Left renal pelvis (tissue), 4 donors: Measurements from ENCODE around the gene UBTD1. TPM values are rescaled to one million over a fixed set of nuclear protein-coding genes. Genes with fewer than 3 reads are reported as not detected.
"Not testable (repeated sequence)": the region's sequence is repeated elsewhere in the genome, so short reads cannot be mapped to it uniquely, and the experiment has no call there.

Experiments used
- DNase-seq, 4 donors: peaks; one replicate each; pipeline ENCODE4 v3.0.0-alpha.2; 2013; ENCODE audit warnings: low read depth in 4 of 4, low spot score in 3 of 4
- polyA plus RNA-seq, 4 donors: library from polyadenylated mRNA; unstranded; fragments of 120-200 nt; gene quantifications; one replicate each; pipeline ENCODE4 v1.2.1, GENCODE V29; 2013; ENCODE audit not compliant: insufficient read length in 4 of 4

UBTD1 gene, protein sequence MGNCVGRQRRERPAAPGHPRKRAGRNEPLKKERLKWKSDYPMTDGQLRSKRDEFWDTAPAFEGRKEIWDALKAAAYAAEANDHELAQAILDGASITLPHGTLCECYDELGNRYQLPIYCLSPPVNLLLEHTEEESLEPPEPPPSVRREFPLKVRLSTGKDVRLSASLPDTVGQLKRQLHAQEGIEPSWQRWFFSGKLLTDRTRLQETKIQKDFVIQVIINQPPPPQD
- polyA plus RNA-seq = 10 to 100 TPM in 1 of 4 donors, 1 to 10 TPM in 3; 6.2 to 12.7 (median 6.7) TPM

DNA sequence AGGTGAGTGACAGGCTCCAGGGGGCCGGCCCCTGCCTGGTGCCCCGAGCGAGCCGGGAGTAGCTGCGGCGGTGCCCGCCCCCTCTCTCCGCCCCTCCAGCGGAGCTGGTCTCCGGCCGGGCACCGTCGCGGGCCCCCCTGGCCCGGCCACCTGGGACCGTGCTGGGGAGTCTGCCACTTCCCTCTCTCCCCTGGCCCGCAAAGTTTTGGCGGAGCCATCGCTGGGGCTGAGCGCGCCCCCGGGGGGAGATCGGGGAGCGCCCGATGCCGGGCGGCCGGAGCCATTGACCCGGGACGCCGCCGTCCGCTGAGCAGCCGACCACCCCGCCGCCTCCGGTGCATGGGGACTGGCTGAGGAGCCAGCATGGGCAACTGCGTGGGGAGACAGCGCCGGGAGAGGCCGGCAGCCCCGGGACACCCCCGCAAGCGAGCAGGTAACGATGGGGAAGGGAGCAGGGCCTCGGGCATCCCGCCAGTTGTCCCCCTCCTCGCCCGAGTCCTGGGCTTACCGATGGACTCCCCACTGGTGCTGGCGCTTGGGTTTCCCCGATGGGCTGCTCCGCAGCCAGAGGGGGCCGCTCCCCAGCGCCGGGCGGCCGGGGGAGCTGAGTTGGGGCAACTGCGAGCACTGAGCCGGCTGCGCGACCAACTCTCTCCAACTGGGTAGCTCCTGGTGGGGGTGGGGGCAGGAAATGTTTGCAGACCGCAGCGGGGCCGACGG is at the start of gene UBTD1:
Gene UBTD1, plus strand, starts transcription at position 84 of the 720 bp plus-strand sequence. Its CDS starts 280 bp downstream, at position 364.
- no peak for DNase-seq

DNA sequence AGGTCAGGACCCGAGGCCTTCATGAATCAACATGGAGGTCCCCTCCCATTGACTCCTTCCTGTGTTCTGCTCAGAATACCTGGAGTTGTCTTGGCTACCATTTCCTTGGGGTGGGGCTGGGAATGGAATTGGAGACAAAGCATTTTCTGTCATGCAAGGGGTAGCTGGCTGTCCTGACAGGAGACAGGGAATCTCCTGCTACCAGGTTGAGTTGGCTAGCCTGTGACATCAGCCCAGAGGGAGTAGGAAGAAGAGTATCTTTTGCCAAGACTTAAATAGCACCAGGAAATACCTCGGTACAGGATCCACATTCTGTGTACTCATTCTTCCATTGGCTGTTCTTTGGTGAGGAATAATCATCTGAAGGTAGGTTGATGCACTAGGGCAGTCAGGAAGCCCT is 47.9 kb upstream of the UBTD1 start:
- no peak for DNase-seq

DNA sequence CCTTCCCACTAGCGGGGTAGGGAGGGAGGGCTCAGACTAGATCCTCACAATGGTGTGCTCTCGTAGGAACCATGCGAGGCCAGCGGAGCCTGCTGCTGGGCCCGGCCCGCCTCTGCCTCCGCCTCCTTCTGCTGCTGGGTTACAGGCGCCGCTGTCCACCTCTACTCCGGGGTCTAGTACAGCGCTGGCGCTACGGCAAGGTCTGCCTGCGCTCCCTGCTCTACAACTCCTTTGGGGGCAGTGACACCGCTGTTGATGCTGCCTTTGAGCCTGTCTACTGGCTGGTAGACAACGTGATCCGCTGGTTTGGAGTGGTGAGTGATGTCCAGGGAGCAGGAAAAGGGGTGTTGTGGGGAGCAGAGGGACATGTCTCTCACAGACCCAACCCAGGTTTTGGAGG is 47.1 kb upstream of the UBTD1 start:
- no peak for DNase-seq

DNA sequence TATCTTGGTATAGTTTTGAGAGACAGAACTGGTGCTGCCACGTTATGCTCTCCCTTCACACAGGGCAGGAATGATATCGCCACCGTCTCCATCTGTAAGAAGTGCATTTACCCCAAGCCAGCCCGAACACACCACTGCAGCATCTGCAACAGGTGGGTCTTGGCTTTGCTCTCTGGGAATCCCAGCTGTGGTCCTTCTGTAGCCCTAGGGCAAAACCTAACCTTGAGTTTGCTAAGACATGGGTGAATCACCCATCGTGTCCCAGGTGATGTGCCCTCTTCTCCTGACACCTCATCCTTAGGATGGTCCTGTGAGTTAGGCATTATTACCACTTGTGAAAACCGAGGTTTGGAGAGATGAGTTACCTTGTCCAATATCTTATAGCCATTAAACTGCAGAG is 46.4 kb upstream of the UBTD1 start:
- no peak for DNase-seq

DNA sequence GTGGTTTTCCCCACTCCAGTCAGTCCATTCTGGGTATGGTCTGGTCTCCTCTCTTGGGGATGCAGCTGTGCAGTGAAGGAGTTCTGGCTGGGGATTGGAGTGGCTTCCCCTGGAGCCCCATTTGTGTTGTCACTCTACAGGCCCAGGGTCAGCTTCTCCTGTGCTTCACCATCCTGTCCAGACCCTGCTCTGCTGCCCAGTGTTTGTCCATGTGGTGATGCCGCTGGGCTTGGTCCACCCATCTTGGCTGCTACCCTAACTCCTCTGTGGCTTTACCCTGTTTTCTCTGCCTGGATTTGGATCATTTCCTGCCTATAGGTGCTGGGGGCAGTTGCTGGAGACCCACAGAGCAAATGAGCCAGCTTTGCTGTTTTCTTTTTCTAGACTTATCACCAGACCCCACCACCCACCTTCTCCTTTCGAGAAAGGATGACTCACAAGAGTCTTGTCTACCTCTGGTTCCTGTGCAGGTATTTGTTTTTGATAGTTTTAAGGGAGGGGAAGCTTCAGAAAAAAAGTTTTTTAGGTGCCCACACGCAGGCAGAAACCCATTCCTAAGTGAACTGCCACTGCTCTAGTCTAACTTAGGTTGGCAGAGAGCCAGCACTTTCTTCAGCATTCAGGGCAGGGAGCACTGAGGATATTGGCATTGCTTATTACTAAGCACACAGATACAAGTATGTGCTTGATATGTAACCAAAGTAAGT is 44.2 kb upstream of the UBTD1 start:
- DNase-seq = no peak

DNA sequence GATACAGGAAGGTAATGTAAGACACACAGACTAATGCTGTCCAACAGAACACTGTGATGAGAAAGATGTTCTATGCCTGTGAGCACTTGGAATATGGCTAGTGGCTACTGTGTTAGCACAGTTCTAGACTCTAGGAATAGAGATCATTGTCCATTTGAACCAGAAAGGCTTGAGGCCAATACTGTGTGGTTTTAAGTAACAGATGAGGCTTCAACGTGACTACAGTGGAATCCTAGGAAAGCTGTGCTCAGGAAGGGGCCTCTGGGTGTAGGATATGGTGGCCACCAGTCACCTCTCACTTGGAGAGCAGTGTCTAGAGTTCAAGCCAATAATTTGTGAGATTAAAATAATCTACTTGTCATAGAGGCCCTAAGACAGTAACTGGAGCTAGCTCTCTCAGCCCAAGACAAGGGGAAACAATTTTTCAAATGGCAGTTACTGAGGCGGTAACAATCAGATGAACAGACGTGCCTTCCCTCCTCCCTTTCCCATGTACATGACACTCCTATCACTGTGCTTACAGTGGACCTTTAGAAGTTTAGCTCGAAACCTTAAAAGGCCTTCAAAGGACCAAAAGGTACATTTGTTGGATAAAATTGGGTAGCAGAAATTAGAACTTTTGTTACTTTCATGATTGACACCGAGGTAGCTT is 42.6 kb upstream of the UBTD1 start:
- no peak for DNase-seq

DNA sequence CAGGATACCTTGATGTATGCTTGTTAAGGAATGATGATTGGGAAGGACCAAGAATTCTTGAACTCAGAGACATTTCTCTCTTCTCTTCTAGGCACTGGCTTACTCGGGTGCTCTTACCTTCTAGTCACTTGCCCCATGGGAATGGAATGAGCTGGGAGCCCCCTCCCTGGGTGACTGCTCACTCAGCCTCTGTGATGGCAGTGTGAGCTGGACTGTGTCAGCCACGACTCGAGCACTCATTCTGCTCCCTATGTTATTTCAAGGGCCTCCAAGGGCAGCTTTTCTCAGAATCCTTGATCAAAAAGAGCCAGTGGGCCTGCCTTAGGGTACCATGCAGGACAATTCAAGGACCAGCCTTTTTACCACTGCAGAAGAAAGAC is 42.0 kb upstream of the UBTD1 start:
- DNase-seq = no peak

DNA sequence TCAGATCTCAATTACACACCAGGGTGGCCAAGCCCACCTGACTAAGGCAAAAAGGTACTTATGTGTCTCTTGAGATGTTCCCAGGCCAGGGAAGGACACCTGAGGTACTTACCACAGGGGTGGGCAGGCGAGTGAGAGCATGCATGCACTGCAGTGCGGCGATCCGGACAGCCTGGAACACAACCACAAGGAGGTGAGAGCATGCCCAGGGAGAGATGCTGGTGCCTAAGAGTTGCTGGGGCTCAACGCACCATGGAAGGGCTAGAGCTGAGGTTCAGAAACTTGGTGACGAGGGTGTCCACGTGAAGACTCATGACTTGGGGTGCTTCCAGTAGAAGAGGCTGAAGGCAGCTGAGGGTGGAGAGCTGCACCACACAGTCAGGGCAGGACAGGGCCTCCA is 39.6 kb upstream of the UBTD1 start:
- DNase-seq = no peak

DNA sequence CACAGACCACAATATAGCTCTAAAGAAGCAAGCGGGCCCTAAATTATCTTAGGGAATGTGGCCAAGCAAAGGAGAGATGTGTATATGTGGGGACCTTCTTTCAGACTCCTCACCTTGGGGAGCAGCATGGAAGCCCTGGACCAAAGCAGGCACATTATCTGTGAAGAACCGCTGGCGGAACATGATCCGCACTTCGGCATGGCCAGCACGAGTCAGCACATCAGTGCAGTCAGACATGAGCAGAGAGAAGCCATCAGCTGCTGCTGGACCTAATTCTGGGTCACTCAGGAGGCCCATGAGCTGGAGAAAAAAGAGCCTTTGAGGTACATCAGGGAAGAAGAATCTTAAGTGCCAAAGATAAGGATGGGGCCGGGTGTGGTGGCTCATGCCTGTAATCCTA is 38.8 kb upstream of the UBTD1 start:
- no peak for DNase-seq

DNA sequence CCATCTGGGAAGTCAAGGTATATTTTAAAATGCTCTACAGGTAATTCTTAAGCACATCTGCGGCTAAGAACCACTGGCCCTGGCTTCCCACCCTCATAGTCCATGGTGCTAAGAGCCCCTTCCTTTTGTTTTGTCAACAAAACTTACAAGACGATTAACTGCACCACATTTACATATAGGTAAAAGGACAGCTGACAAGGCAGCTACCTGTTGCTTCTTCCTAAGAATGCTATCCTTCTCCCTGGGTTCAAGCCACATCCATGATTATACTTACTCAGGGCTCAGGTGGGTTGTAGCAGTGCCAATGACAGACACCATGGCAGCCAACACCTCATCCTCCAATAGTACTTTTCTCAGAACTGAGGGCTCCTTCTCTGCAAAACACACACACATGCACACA is 36.4 kb upstream of the UBTD1 start:
- no peak for DNase-seq

DNA sequence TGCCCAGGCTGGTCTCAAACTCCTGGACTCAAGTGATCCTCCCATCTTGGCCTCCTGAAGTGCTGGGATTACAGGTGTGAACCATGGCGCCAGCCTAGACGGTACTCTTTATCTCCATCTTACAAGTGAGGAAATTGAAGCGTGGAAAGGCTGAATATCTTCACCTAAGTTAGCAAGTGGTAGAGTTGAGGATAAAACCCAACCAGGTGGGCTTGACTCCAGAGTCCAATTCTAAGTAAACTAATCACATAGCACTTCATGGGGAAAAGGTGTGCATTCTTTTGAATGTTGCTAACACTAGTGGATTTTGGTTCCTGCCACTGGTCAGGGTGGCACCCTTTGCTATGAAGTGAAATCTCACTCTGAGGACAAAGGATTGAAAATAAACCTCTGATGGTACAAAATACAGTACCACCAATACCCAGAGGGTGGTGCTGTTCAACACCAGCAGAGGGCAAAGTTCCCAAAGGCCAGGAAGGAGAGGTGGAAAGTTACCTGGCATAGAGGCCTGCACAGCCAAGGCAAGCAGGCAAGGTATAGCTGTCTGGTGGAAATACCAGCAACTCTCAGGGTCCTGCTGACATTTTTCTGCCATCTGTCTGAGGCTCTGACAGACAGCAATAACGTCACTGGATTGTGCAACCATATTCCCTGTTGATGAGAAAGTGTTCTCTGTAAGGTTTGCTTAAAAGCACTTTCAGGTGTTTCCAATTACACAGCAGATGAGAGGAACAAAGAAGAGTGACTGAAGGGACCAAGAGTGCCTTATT is 35.2 kb upstream of the UBTD1 start:
- DNase-seq = peak in 3 of 4 donors; percentile 12 to 39 (median 33)

DNA sequence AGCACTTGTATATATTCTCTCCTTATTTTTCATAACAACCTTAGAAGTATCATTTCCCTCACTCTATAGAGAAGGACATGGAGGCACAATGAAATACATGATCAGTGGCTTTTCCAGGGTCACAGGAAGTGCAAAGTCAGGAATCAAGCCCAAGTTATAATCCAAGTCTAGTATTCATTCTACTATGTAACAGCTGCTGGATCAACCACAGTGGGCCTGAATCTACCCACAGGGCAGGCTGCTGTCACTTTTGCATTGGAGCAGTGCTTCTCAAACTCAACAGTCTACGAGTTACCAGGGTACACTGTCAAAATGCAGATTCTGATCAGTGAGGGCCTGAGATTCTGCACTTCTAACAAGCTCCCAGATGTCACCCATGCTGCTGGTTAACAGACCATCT is 34.5 kb upstream of the UBTD1 start:
- no peak for DNase-seq

DNA sequence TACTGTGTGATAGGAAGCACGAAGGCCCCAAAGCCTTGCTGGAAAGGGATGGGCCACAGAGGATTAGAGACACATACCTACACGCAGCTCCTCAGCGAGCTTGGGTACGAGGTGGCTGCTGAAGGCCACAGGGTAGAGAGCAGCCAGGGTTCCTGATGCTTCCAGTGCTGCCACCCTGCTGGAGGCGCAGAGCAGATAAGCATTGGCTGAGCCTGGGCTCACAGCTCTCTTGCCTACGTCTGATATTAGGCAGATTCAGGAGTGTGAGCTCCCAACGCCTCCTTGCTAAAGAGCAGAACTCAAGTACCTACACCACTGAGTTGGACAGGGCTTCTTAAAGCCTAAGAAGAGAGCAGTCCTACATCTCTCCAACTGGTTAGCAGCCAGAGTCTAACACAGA is 32.7 kb upstream of the UBTD1 start:
- DNase-seq = no peak

DNA sequence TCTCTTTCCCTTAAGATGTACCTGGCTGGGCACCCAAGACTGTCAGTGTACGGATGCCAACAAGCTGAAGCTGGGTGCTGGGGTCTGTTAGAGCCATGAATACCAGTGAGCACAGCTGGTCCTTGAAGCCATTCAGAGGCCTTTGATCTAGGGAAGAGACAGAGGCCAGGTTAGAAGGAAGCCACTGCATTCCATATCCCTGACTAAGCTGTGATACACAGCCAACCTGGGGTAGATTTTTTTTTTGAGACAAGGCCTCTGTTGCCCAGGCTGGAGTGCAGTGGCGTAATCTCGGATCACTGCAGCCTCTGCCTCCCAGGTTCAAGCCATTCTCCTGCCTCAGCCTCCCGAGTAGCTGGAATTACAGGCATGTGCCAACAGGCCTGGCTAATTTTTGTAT is 32.0 kb upstream of the UBTD1 start:
- no peak for DNase-seq

DNA sequence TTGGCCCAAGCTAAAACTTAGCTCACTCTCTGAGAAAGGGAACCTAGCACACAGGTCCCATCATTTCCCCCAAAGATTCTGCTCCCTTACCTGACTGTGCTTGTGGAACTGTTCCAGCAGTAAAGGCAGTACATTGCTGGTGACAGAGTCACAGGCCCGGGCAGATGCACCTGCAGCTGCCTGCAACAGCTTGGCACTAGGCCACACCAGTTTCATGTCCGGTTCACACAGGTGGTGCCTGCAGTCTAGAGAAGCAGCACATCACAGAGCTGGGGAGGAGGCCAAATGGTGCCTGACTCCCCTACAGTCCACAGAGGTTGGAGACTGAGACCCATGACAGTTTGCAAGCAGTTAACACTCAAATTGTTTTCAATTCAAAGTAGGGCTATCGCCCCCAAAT is 30.6 kb upstream of the UBTD1 start:
- no peak for DNase-seq

DNA sequence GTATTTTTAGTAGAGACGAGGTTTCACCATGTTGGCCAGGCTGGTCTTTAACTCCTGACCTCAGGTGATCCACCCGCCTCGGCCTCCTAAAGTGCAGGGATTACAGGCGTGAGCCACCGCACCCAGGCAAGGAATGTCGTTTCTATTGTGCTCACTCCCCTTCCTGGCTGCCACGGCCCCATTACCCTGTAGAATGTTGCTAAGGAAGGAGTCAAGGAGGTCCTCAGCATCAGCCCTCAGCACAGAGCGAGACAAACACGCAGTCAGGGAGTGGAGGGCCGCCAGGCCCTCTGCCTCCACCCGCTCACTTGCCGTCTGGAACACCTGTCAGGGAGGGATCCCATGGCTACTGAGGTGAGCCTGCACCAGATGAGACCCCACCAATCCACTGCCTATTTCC is 29.9 kb upstream of the UBTD1 start:
- not testable (repeated sequence) for DNase-seq

DNA sequence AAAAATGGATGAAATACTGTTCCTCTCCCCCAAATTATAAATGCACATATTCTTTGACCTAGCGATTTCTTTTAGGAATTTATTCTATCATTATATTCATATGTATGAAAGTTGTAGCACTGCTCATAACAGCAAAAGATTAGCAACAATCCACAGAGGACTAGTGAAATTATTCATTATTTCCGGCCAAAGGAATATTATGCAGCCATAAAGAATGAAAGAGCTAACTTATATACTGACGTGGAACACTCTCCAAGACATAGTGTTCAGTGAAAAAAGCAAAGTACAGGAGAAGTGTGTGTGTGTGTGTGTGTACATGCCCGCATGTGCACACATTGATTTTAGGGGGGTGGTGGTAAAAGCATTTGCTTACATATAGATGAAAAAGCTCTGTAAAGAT is 23.8 kb upstream of the UBTD1 start:
- no peak for DNase-seq

DNA sequence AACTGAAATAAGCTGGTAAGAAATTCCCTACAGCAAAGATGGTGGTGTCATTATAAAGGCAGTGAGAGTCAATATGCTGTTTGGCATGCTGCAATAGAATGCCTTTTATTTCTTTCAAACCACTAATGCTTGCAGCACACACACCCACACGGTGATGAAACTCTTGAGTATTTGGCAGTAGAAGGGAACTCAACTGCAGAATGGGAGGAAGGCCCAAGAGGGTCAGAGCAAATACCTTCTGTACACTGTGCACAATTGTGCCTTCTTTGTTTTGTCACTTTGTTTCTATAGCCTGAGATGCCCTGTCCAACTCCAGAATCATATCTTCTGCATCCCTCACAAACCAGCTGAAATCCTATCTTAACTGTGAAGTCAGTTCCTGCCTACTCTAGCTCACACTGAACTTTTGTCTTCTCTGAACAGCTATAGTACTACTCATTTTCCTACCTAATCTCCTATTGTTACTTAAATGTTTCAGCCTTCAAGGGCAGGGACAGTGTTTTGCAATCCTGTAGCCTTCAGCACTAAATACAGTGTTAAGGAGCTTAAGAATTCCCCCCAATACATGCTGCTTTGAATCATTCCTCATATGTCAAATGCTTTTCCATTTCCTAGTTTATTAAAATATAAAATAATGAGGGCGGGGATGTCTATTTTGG is 22.7 kb upstream of the UBTD1 start:
- DNase-seq = no peak

DNA sequence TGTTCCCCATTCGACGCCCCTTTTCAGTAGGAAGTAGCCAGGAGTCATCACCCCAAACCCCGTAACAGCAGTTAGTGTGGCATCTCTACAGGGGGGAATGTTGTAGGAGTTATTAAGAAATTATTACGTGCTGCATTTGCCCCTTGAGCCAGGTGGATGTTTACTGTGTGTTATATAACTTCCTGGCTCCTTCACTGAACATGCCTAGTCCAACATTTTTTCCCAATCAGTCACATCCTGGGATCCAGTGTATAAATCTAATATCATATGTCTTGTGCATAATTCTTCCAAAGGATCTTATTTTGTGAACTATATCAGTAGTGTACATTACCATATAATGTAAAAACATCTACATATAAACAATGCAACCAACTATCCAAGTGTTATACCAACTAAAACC is 19.3 kb upstream of the UBTD1 start:
- not testable (repeated sequence) for DNase-seq

DNA sequence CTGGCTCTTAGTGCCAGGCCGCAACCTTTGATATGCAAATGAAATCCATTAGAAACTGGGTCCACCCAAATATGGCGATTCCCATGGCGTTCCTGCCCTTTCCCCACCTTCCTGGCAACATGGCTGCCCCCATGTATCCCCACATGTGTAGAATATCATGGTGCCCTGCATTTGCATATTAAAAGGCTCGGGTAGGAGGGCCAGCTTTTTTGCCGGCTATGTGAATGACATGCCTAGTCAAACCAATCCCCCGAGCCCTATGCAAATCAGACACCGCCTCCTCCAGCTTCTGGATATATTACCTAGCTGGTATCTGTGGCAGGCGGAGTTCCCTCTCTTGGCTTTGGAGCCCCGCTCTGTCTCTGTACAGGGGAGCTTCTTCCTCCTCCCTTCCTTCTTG is 18.8 kb upstream of the UBTD1 start:
- no peak for DNase-seq
